HG02973 (cell line): Measurements from ENCODE around the gene HECTD1.
"Not testable (repeated sequence)": the region's sequence is repeated elsewhere in the genome, so short reads cannot be mapped to it uniquely, and the experiment has no call there.

Source experiments
- ATAC-seq: cut with Tn5 transposase; IDR thresholded peaks from one replicate; pipeline ENCODE4 v1.9.1; 2021; ENCODE audit warnings: moderate library complexity; ENCODE audit not compliant: unreplicated experiment

The HECTD1 gene

DNA sequence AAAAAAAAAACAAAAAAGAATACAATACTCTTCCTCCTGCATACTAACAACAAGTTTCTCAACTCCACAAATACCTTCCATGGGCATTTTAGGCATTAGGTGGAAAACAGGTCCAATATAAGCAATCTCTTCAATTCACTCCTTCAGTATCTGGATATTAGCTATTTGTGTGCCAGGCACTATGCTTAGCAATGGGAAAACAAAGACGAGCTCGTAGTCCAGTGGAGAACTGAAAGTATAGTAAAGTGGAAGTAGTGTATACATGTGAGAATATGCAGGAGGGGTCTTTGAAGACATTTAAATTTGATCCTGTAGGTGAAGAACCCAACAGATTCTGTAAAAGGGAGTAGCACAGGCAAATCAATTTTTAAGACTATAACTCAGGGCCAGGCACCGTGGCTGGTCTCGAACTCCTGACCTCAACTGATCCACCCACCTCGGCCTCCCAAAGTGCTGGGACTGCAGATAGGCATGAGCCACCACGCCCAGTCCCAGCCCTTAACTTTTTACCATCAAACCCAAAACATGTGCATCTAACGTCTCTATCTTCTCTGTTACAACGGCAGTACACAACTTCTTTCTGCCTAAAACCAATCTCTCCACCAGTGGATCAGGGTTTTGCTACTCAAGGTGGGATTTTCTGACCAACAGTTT, 10.6 kb downstream of the HECTD1 start:
- no peak for ATAC-seq

DNA sequence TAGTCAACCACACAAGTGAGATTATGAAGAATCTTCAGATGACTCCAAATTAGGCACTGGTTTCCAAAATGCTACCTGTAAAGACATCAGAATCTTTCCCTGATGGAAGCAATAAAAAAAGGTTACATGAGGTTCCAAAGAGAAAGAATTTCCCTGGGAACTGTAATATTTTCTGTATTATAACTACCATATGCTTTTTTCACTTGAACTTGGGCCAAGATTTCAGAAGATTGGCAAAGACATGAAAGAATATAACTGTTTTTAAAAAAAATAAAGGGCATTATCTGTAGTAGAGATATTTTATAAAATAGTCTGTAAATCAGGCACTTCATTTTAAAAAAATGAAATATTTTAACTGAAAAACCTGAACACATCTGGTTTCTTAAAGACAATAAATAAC, 12.9 kb downstream of the HECTD1 start:
- ATAC-seq = no peak

DNA sequence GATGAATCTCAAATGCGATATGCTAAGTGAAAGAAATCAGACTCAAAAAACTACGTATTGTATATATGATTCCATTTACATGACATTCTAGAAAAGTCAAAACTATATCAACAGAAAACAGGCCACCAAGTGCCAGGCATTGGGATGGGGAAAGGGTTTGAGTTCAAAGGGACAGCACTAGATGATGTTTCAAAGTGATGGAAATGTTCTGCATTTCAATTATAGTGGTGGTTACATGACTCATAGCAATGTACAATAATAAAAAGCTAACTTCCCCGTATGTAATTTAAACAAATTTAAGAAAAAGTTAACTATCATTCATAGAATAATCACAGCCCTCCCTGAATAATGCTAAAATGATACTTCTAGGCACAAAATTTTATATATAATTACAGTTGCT, 13.5 kb downstream of the HECTD1 start:
- ATAC-seq = no peak

DNA sequence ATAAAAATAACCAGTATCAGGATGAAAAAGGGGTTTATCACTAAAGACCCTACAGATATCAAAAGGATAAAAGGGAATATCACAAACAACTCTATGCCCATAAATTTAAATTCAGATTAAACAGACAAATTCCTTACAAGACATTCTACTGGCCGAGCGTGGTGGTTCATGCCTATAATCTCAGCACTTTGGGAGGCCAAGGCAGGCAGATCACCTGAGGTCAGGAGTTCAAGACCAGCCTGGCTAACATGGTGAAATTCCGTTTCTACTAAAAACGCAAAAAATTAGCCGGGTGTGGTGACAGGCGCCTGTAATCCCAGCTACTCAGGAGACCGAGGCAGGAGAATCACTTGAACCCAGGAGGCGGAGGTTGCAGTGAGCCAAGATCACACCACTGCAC, 15.0 kb downstream of the HECTD1 start:
- ATAC-seq = not testable (repeated sequence)

DNA sequence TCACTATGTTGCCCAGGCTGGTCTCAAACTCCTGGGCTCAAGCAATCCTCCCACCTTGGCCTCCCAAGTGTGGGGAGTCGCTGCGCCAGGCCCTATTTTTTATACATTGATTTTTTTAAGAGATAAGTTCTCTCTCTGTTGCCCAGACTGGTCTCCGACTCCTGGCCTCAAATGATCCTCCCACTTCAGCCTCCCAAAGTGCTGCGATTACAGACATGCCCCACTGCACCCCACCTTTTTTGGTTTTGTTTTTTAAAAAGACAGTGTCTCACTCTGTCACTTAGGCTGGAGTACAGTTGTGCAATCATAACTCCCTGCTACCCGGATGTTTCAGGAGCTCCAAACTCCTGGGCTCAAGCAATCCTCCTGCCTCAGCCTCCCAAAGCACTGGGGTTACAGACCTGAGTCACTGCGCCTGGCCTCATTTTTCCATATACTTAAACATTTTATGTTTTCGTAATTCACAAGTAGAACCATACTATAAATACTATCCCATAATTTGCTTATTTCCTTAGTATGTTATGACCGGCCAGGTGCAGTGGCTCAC, 16.8 kb downstream of the HECTD1 start:
- no peak for ATAC-seq

DNA sequence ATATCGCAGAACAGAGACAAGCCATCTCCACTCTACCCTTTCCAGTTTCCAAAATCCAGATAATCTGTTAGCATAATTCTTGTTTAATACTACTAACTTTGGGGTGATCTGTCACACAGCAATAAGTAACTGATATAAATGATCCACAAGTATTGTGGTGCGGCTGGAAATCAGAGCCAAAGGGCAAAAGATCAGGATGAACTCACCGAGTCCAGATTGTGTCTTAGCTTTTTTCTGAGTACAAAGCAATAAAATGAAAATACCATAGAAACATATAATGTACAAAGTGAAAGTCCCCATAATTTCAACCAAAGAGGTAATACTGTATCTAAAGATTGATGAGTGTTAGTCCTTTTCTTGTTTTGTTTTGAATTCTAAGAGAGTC, 17.4 kb downstream of the HECTD1 start:
- ATAC-seq = no peak

DNA sequence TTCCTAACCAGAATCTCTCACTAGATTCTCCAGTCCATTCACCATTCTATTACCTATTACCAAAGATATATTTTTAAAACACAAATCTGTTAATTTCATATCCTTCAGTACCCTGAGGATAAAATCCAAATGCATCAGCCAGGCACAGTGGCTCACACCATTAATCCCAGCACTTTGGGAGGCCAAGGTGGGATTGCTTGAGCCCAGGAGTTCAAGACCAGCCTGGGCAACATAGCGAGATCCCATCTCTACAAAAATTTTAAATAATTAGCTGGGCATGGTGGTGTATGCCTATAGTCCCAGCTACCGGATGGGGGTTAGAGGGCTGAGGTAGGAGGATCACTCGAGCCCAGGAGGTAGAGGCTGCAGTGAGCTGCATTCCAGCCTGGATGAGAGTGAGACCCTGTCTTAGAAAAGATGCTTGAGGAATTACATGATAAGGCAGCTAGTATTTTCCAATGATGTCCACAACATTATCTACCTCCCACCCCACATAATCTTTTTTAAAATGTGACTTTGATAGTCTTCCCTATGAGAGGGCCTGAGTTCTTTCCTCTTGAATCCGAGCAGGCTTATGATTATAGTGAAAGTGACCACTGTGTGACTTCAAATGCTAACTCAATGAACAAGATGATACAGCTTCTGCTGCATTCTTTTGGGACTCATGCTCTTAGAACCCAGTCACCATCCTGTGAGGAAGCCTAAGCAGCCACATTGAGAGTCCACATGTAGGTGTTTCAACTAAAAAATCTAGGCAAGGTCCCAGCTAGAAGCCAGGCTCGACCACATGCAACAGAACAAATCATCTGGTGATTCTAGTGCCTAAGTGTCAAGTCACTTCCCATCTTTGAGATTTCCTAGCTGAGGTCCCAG, 18.0 kb downstream of the HECTD1 start:
- ATAC-seq = no peak

DNA sequence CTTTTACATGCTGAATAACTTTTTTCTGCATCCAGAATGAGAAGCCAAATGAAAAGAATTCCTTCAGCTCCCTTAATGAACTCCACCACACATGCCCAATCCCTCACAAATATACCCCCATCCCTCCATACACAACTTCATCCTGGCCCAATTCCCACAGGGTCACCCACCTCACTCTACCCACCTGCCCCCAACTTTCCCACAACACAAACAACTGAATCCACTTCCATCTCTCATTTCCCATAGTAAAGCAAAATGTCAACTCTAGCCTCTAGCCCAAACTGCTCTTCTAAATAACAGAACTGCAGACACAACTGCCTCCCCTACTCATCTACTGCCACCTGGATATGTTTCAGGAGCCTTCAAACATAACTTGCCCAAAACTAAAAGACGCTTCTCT, 18.8 kb downstream of the HECTD1 start:
- no peak for ATAC-seq

DNA sequence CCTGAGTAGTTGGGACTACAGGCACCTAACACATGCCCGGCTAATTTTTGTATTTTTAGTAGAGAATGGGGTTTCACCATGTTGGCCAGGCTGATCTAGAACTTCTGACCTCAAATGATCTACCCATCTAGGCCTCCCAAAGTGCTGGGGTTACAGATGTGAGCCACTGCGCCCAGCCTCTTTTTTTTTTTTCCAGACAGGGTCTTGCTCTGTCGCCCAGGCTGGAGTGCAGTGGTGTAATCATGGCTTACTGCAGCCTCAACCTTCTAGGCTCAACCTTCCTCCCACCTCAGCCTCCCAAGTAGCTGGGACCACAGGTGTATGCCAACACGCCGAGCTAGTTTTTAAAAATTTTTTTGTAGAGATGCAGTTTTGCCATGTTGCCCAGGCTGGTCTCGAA, 25.6 kb downstream of the HECTD1 start:
- not testable (repeated sequence) for ATAC-seq

DNA sequence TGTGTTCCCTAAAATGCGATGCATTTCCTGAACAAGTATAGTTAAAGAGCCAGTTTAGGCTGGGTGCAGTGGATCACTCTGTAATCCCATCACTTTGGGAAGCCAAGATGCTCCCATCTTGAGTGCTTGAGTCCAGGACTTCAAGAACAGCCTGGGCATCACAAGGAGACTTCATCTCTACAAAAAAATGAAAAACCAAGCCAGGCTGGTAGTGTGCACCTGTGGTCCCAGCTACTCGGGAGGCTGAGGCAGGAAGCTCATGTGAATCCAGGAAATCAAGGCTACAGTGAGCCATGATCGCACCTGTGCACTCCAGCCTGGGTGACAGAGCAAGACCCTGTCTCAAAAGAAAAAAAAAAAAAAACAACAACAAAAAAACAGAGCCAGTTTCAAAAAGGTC, 26.3 kb downstream of the HECTD1 start:
- no peak for ATAC-seq

DNA sequence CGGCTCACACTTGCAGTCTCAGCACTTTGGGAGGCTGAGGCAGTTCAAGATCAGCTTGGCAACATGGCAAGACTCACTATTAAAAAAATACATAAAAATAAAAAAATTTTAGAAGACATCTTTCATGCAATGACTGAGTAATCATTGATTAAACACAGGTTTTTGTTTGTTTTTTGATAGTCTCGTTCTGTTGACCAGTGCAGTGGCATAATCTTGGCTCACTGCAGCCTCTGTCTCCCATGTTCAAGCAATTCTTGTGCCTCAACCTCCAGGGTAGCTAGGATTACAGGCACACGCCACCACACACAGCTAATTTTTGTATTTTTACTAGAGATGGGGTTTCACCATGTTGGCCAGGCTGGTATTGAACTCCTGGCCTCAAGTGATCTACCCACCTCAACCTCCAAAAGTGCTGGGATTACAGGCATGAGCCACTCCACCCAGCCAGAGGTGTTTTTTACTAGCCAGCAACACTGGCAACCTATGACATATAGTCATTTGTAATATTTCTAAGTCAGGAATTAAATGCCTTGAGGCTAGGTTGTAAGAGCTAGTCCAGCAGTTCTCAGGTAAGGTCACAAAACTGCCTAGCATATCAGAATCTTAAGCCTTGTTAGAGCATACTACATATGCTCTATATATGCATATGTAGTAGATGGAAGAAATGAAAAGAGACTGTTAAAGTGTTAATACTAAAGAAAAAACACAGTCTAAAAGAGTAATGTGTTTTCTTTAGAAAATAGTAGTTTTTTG, 27.1 kb downstream of the HECTD1 start:
- ATAC-seq = no peak

DNA sequence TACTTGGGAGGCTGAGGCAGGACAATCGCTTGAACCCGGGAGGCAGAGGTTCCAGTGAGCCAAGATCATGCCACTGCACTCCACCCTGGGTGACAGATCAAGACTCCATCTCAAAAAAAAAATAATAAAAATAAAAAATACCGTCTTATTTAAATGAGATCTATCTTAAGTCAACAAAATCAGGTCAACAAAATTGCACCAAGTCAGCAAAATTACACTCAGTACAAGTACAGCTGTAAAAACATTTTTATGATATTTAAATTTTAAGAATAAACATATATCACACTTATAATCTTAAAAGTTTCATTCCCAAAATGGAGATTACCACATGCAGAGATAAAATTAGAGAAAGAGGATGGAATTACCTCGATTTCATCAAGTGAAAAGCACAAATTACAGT, 33.2 kb downstream of the HECTD1 start:
- ATAC-seq = no peak

DNA sequence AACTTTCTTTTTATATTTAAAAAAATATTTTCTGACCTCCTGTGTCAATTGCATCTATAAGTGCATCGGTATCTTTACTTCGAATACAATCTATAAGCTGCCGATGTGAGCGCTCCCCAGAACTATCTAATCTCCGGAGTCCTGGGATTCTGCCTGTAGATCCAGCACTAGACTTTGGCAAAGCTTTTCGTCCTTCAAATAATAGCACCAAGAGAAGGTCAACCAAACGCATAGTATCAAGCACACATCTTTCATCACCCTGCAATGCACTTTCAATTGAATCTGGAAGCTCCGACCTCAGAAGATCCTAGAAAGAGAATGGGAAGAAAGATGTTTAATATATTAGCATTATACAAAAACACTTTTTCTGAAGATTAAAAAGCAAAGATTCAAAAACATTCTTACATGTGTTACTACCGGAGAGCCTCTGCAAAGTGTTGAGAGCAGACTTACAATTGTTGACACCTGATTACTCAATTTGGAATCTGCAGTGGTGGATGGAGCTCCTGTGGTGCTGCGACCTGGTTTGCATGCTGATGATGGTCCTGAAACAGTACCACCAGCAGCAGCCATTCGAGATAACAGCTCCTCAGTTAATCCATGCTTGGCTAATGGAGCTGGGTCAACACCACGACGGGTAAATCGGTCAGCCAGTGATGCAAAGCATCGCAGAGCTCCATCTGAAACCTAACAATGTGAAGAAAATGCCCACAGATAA, 34.3 kb downstream of the HECTD1 start:
- ATAC-seq = no peak

DNA sequence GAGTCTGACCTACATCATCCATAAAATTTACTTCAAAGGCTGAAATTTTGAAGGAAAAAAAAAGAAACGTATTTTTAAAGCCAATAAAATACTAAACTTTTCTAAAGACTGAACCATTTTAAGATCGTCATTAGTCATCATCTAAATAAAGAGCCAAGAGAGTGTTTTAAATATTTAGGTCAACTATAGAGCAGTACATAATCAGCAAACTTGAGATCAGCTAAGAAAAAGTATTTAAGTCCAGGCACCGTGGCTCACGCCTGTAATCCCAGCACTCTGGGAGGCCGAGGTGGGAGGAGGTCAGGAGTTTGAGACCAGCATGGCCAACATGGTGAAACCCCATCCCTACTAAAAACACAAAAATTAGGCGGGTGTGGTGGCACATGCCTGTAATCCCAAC, 35.5 kb downstream of the HECTD1 start:
- ATAC-seq = no peak

DNA sequence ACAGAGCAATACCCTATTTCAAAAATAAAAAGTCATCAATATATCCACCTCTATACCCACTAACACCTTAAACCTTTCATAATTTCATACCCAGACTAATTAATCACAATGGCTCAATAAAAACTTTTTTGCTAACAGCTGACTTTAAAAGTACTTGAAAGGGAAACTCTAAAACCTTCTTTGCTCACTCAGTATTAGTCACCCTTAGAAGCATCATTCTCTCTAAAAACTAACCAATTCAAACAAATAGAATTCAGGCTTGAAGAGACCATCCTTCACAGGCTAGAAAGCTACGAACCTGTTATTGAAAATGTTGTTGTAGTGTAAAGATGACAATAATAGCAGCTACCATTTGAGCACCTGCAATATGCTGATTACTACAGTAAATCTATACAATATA, 37.2 kb downstream of the HECTD1 start:
- ATAC-seq = no peak

DNA sequence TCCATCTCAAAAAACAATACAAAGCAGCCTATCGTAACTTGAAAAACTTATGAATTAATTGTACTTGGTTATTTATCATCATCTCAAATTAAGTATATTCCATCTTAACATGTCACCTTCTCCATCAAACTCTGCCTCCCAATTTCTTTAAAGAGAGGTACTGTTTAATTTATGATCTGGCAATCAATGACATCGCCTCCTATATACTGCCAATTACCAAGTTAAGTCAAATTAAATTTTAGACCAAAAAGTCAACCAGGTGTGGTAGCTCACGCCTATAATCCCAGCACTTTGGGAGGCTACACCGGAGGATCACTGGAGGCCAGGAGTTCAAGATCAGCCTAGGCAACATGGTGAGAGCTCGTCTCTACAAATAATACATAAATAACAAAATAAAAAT, 37.7 kb downstream of the HECTD1 start:
- ATAC-seq = no peak

DNA sequence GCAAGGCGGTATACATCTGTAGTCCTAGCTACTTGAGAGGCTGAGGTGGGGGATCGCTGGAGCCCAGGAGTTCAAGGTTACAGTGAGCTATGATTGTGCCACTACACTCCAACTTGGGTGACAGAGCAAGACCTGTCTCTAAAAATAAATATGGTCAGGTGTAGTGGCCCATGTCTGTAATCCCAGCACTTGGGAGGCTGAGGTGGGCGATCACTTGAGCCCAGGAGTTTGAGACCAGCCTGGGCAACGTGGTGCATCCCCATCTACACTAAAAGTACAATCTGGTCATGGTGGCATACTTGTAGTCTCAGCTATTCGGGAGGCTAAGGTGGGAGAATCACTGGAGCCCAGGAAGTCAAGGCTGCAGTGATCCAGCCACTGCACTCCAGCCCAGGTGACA, 40.6 kb downstream of the HECTD1 start:
- ATAC-seq = no peak

DNA sequence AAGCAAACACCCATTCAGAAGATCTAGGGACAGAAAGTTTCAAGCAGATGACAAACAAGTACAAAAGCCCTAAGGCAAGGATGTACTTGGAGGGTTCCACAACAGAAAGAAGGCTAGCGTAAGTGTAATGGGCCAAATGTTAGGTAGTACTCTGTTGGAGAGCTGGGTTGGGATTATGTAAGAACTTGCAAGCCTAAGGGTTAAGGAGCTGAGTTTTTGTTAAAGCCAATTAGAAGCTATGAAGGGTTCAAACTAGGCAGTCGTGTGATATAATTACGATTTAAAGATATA, 41.4 kb downstream of the HECTD1 start:
- ATAC-seq = no peak

DNA sequence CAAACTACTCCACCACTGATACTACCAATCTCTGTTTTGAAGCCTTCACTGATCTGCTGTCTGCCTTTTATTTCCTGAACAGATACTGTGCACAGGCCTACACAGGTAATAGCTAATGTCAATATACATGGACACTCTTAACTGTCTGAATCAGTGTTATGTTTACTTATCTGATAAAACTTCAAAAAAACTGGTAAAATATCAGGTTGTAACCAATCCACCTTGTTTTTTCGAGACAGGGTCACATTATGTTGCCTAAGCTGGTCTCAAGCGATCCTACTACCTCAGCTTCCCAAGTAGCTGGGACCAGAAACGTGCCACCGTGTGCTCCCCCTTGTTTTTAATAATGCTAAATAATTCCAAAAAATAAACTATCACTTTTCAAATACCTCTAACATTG, 43.5 kb downstream of the HECTD1 start:
- no peak for ATAC-seq

DNA sequence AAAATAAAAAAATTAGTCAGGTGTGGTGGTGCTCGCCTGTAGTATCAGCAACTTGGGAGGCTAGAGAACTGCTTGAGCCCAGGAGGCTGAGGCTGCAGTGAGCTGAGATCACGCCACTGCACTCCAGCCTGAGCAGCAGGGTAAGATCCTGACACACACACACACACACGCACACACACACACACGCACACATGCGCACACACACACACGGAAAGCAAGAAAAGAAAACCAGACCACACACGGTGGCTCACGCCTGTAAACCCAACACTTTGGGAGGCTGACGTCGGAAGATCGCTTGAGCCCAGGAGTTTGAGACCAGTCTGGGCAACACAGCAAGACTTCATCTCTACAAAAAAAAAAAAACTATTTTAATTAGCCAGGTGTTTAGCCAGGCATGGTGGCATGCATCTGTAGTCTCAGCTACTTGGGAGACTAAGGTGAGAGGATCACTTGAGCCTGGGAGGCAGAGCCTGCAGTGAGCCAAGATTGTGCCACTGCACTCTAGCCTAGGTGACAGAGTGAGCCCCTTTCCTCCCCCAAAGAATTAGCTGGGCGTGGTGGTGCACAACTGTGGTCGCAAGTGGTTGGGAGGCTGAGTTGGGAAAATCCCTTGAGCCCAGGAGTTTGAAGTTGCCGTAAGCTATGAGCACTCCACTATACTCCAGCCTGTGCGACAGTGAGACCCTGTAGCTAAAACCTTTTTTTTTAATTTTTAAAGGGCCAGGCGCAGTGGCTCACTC, 44.5 kb downstream of the HECTD1 start:
- no peak for ATAC-seq

DNA sequence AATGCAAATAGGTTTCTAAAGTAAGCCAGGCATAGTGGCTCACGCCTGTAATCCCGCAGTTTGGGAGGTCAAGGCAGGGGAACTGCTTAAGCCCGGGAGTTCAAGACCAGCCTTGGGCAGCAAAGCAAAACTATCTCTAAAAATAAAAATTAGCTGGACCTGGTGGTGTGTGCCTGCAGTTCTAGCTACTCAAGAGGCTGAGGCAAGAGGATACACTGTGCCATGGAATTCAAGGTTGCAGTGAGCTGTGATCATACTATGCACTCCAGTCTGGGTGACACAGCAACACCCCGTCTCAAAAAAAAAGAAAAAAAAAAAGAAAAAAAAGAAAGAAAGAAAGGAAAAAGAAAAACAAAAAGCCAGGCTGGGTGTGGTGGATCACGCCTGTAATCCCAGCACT, 46.3 kb downstream of the HECTD1 start:
- ATAC-seq = no peak
